KOPT-K1 (cell line): ENCODE data around the gene TAF11L14.
"Not testable (repeated sequence)": the region's sequence is repeated elsewhere in the genome, so short reads cannot be mapped to it uniquely, and the experiment has no call there.

Source experiments
- H3K27ac ChIP-seq: fragments of 200-600 bp; sonication (generic); 2 replicates; pipeline ENCODE4 v1.5.1; 2016; ENCODE audit warnings: antibody characterized with exemption, mild to moderate bottlenecking, low read depth, low read length; ENCODE audit not compliant: poor library complexity, severe bottlenecking
- H3K36me3 ChIP-seq: fragments of 200-600 bp; sonication (generic); 2 replicates; pipeline ENCODE4 v1.5.1; 2017; ENCODE audit warnings: antibody characterized with exemption, mild to moderate bottlenecking, low read length, moderate library complexity; ENCODE audit not compliant: insufficient read depth
- H3K9me3 ChIP-seq: fragments of 200-600 bp; sonication (generic); 2 replicates; pipeline ENCODE4 v1.5.1; 2017; ENCODE audit warnings: antibody characterized with exemption, low read length, mild to moderate bottlenecking; ENCODE audit not compliant: insufficient read depth, poor library complexity, severe bottlenecking

TAF11L14 gene

DNA sequence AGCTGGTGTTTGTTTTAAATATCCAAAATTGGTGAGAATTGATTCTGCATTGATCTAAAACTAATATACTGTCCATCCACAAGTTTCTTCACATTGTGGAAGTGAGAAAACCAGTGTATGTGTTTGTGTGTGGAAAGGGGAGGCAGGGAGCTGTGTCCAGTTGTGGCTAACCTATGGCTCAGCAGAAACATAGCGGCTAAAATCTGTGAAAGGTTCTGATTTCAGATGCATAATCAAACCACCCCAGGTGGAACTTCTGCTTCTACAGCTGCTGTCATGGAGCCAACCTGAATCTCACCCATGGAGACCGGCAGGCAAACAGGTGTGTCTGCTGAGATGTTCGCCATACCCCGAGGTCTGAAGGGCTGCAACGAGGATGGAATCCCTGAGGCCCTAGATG, at the start of gene TAF11L14:
TSS of gene TAF11L14 (plus strand) at position 301 of the 400 bp plus-strand sequence.
- no peaks in the 10 kb centered on the region for H3K36me3 ChIP-seq
- no peaks in the 10 kb centered on the region for H3K9me3 ChIP-seq
- no peak within 1 kb of the TSS for H3K27ac ChIP-seq

DNA sequence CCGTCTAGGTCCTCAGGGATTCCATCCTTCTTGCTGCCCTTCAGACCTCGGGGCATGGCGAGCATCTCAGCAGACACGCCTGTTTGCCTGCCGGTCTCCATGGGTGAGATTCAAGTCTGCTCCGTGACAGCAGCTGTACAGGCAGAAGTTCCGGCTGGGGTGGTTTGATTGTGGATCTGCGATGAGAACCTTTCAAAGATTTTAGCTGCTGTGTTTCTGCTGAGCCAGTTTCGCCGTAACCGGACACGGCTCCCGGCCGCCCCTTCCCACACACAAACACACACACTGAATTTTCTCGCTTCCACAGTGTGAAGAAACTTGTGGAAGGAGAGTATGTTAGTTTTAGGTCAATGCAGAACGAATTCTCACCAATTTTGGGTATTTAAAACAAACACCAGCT, 48.6 kb upstream of the TAF11L14 start, which contains the start of gene TAF11L7:
TSS of gene TAF11L7 (minus strand) at position 101 of the 400 bp plus-strand sequence.
- H3K27ac ChIP-seq, H3K36me3 ChIP-seq, H3K9me3 ChIP-seq: not testable (repeated sequence)

DNA sequence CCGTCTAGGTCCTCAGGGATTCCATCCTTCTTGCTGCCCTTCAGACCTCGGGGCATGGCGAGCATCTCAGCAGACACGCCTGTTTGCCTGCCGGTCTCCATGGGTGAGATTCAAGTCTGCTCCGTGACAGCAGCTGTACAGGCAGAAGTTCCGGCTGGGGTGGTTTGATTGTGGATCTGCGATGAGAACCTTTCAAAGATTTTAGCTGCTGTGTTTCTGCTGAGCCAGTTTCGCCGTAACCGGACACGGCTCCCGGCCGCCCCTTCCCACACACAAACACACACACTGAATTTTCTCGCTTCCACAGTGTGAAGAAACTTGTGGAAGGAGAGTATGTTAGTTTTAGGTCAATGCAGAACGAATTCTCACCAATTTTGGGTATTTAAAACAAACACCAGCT, 43.4 kb upstream of the TAF11L14 start, which contains the start of gene TAF11L8:
TSS of gene TAF11L8 (minus strand) at position 101 of the 400 bp plus-strand sequence.
- H3K27ac ChIP-seq, H3K36me3 ChIP-seq: not testable (repeated sequence)

DNA sequence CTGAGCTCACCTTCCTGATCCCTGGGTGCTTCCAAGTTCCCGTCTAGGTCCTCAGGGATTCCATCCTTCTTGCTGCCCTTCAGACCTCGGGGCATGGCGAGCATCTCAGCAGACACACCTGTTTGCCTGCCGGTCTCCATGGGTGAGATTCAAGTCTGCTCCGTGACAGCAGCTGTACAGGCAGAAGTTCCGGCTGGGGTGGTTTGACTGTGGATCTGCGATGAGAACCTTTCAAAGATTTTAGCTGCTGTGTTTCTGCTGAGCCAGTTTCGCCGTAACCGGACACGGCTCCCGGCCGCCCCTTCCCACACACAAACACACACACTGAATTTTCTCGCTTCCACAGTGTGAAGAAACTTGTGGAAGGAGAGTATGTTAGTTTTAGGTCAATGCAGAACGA, 40.0 kb upstream of the TAF11L14 start, which contains the start of gene TAF11L9:
TSS of gene TAF11L9 (minus strand) at position 140 of the 400 bp plus-strand sequence.
- H3K9me3 ChIP-seq, H3K27ac ChIP-seq, H3K36me3 ChIP-seq: not testable (repeated sequence)

More for the DNA sequence above, 43.4 kb upstream of the TAF11L14 start, which contains the start of gene TAF11L8:
- H3K9me3 ChIP-seq = not testable (repeated sequence)

DNA sequence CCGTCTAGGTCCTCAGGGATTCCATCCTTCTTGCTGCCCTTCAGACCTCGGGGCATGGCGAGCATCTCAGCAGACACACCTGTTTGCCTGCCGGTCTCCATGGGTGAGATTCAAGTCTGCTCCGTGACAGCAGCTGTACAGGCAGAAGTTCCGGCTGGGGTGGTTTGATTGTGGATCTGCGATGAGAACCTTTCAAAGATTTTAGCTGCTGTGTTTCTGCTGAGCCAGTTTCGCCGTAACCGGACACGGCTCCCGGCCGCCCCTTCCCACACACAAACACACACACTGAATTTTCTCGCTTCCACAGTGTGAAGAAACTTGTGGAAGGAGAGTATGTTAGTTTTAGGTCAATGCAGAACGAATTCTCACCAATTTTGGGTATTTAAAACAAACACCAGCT, 36.5 kb upstream of the TAF11L14 start, which contains the start of gene TAF11L10:
TSS of gene TAF11L10 (minus strand) at position 101 of the 400 bp plus-strand sequence.
- H3K36me3 ChIP-seq, H3K27ac ChIP-seq, H3K9me3 ChIP-seq: not testable (repeated sequence)

DNA sequence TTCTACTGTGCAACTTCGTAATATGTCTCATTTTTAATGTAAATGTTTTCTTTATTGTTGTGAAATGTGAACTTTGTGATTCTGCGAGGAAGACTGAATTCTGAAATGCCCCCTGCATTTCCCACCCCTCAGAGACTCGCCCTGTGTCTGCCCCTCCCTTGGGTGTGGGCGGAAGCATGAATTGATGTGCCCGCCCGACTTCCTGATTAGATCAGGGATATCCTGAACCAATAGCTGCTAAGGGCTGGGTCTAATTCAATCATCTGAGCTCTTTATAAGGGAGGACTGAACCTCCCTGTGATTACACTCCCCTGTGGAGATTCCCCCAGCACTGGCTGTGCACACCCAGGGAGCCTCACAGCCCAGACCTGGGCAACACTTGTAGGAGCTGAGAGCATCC, 30.4 kb upstream of the TAF11L14 start, which contains the start of gene TAF11L11:
TSS of gene TAF11L11 (plus strand) at position 304 of the 400 bp plus-strand sequence.
- not testable (repeated sequence) for H3K27ac ChIP-seq, H3K36me3 ChIP-seq, H3K9me3 ChIP-seq

DNA sequence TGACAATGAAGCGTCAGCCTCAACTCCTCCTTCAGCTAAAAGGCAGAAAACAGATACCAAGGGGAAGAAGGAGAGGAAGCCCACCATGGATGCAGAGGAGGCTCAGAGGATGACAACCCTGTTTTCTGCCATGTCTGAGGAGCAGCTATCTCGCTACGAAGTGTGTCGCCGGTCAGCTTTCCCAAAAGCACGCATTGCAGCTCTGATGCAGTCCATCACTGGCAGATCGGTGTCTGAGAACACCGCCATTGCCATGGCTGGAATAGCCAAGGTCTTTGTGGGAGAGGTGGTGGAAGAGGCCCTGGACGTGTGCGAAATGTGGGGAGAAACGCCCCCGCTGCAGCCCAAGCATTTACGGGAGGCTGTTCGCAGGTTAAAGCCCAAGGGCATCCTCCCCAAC, 29.3 kb upstream of the TAF11L14 start:
- Histone ChIP-seq H3K36me3 (no peaks in the 10 kb centered on the region), H3K9me3 (no peaks in the 10 kb centered on the region), H3K27ac (no peak overlapping the region)

DNA sequence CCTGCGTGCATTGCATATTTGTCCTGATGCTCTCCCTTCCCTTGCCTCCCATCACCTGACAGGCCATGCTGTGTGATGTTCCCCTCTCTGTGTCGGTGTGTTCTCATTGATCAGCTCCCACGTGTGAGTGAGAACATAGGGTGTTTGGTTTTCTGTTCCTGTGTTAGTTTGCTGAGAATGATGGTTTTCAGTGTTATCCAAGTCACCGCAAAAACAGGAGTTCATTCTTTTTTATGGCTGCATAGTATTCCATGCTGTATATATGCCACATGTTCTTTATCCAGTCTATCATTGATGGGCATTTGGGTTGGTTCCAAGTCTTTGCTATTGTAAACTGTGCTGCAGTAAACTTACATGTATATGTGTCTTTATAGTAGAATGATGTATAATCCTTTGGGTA, 26.8 kb upstream of the TAF11L14 start:
- H3K9me3 ChIP-seq, H3K36me3 ChIP-seq, H3K27ac ChIP-seq: not testable (repeated sequence)

DNA sequence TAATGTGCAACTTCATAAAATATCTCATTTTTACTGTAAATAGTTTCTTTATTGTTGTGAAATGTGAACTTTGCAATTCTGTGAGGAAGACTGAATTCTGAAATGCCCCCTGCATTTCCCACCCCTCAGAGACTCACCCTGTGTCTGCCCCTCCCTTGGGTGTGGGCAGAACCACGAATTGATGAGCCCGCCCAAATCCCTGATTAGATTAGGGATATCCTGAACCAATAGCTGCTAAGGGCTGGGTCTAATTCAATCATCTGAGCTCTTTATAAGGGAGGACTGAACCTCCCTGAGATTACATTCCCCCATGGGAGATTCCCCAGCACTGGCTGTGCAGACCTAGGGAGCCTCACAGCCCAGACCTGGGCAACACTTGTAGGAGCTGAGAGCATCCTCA, 24.2 kb upstream of the TAF11L14 start, which contains the start of gene TAF11L12:
TSS of gene TAF11L12 (plus strand) at position 301 of the 400 bp plus-strand sequence.
- H3K9me3 ChIP-seq, H3K27ac ChIP-seq, H3K36me3 ChIP-seq: not testable (repeated sequence)

DNA sequence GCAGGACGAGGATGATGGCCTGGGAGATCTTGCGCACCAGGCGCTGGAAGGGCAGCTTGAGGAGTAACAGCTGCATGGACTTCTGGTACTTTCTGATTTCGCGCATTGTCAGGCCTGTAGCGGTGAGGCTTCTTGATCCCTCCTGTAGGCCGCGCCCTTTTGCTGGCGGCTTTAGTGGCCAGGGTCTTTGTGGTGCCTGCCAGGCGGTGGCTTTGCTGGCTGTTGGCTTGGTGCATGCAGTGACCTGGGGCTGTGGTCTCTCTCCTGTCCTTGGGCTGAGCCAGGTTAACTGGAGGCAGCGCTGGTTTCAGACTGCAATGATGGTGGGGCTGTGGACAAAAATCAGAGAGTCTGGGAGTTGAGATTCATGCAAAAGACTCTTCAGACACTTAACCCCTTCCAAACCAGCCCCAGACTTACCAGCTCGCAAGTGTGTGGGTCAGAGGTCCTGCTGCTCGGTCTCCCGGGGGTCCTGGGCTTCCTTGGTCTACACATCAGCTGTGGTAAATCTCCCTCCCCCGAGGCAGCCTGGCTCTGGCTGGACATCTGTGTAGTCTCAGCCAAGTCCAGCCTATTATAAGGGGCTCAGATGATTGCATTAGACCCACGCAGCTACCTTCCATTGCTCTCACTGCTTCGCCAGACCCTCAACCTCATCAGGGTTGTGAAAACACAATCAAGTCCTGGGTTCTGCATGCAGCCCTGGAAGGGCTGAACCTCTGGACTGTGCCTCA, 19.2 kb upstream of the TAF11L14 start:
- no peaks in the 10 kb centered on the region for H3K36me3 ChIP-seq
- no peaks in the 10 kb centered on the region for H3K9me3 ChIP-seq
- H3K27ac ChIP-seq = no peak overlapping the region

DNA sequence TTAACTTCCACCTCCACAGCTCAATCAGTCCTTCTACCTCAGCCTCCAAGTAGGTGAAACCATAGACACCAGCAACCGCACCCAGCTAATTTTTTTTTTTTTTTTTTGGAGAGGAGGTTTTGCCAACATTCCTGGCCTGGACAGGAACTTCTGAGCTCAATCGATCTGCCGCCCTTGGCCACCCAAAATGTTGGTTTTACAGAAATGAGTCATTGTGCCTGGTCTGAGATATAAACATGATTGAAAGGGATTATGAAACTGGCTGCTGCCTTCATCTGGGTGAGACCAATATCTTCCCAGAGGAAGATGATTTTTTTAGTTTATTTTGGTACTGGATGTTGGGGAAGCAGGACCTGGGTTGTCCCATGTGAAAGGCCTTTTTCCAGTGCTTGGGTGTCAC, 14.9 kb upstream of the TAF11L14 start:
- Histone ChIP-seq H3K36me3 (no peaks in the 10 kb centered on the region), H3K27ac (no peak overlapping the region), H3K9me3 (no peaks in the 10 kb centered on the region)

DNA sequence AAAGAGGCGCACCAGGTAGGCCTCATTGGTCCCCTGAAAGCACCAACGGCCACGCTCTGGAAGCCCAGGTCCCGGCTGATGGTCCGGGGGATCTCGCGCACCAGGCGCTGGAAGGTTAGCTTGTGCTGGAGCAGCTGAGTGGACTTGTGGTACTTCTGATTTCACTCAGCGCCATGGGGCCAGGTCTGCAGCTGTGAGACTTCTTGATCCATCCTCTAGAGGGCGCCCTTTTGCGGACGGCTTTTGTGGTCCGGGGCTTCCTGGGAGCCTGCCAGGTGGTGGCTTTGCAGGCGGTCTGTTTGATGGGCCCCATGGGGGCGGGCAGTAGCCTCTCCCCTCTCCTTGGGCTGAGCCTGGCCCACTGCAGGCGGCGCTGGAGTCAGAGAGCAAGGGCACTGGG, 13.6 kb upstream of the TAF11L14 start:
- H3K36me3 ChIP-seq = no peaks in the 10 kb centered on the region
- no peak overlapping the region for H3K27ac ChIP-seq
- H3K9me3 ChIP-seq = no peaks in the 10 kb centered on the region

DNA sequence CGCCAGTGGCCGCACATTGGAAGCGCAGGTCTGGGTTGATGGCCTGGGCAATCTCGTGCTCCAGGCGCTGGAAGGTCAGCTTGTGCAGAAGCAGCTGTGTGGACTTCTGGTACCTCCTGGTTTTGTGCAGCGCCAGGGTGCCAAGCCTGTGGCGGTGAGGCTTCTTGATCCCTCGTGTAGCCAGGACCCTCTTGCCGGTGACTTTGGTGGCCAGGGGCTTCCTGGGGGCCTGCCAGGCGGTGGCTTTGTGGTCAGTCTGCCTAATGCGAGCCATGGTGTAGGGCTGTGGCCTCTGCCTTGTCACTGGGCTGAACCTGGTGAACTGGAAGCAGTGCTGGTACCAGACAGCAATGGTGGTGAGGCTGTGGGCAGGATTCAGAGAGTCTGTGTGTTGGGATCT, 8.6 kb upstream of the TAF11L14 start:
- H3K9me3 ChIP-seq = no peaks in the 10 kb centered on the region
- no peak overlapping the region for H3K27ac ChIP-seq

DNA sequence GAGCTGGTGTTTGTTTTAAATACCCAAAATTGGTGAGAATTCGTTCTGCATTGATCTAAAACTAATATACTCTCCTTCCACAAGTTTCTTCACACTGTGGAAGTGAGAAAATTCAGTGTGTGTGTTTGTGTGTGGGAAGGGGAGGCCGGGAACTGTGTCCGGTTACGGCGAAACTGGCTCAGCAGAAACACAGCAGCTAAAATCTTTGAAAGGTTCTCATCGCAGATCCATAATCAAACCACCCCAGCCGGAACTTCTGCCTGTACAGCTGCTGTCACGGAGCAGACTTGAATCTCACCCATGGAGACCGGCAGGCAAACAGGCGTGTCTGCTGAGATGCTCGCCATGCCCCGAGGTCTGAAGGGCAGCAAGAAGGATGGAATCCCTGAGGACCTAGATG, 2.5 kb upstream of the TAF11L14 start, which contains the start of gene TAF11L13:
TSS of gene TAF11L13 (plus strand) at position 301 of the 400 bp plus-strand sequence.
- H3K9me3 ChIP-seq, H3K36me3 ChIP-seq, H3K27ac ChIP-seq: not testable (repeated sequence)

More for the DNA sequence above, 8.6 kb upstream of the TAF11L14 start:
- no peaks in the 10 kb centered on the region for H3K36me3 ChIP-seq

DNA sequence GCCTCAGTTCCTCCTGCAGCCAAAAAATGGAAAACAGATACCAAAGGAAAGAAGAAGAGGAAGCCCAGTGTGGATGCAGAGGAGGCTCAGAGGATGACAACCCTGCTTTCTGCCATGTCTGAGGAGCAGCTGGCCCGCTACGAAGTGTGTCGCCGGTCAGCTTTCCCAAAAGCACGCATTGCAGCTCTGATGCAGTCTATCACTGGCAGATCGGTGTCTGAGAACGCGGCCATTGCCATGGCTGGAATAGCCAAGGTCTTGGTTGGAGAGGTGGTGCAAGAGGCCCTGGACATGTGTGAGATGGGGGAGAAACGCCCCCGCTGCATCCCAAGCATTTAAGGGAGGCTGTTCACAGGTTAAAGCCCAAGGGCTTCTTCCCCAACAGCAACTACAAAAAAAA, 15.0 kb downstream of the TAF11L14 start:
- H3K27ac ChIP-seq, H3K9me3 ChIP-seq, H3K36me3 ChIP-seq: not testable (repeated sequence)
